GM12864 (cell line): Measurements from ENCODE around the gene TEX36.
"Not testable (repeated sequence)": the region's sequence is repeated elsewhere in the genome, so short reads cannot be mapped to it uniquely, and the experiment has no call there.

ENCODE experiments used
- DNase-seq: peaks from one replicate; pipeline ENCODE4 v3.0.0-alpha.2; 2011; ENCODE audit warnings: low read depth
- H3K4me3 ChIP-seq: 2 replicates; pipeline ENCODE4 v1.5.1; 2011; ENCODE audit warnings: mild to moderate bottlenecking, low read depth, low read length, control low read depth
- CTCF ChIP-seq: IDR thresholded peaks from 2 replicates; pipeline ENCODE4 v1.5.1; 2011; ENCODE audit warnings: low read depth, mild to moderate bottlenecking, moderate library complexity, low read length, control low read depth, inconsistent platforms; ENCODE audit errors: missing control alignments

Gene TEX36

GRCh38 chr10:125661941-125662515 is 20.9 kb downstream of the TEX36 start:
- no peak for DNase-seq
- no peak overlapping the region for H3K4me3 ChIP-seq
- TF ChIP-seq CTCF = no peak

GRCh38 chr10:125661431-125661940 is 21.5 kb downstream of the TEX36 start:
- H3K4me3 ChIP-seq = no peak overlapping the region
- no peak for TF ChIP-seq CTCF
- no peak for DNase-seq

- TF ChIP-seq CTCF = no peak
- DNase-seq = no peak
- H3K4me3 ChIP-seq = no peak overlapping the region
These were observed 23.9 kb downstream of the TEX36 start for GRCh38 chr10:125659071-125659470.

- no peak for DNase-seq
- no peak overlapping the region for H3K4me3 ChIP-seq
- TF ChIP-seq CTCF = no peak
These were observed 26.4 kb downstream of the TEX36 start for GRCh38 chr10:125656523-125656922.

- DNase-seq, H3K4me3 ChIP-seq: not testable (repeated sequence)
These were observed 29.9 kb downstream of the TEX36 start for GRCh38 chr10:125653113-125653512.

GRCh38 chr10:125646311-125646710 is 36.7 kb downstream of the TEX36 start:
- H3K4me3 ChIP-seq = no peak overlapping the region
- DNase-seq = no peak
- no peak for TF ChIP-seq CTCF

GRCh38 chr10:125641398-125641797 is 41.6 kb downstream of the TEX36 start:
- no peak for DNase-seq
- no peak overlapping the region for H3K4me3 ChIP-seq
- TF ChIP-seq CTCF = no peak
